CD4-positive, alpha-beta T cell treated with Interferon alpha-2 for 1 hour (primary cell): ENCODE results near the gene HOXD12.

Experiments used
- DNase-seq, 2 donors: peaks; one replicate each; pipeline ENCODE4 v3.0.0-alpha.2; 2020 to 2022

Gene HOXD12

DNA sequence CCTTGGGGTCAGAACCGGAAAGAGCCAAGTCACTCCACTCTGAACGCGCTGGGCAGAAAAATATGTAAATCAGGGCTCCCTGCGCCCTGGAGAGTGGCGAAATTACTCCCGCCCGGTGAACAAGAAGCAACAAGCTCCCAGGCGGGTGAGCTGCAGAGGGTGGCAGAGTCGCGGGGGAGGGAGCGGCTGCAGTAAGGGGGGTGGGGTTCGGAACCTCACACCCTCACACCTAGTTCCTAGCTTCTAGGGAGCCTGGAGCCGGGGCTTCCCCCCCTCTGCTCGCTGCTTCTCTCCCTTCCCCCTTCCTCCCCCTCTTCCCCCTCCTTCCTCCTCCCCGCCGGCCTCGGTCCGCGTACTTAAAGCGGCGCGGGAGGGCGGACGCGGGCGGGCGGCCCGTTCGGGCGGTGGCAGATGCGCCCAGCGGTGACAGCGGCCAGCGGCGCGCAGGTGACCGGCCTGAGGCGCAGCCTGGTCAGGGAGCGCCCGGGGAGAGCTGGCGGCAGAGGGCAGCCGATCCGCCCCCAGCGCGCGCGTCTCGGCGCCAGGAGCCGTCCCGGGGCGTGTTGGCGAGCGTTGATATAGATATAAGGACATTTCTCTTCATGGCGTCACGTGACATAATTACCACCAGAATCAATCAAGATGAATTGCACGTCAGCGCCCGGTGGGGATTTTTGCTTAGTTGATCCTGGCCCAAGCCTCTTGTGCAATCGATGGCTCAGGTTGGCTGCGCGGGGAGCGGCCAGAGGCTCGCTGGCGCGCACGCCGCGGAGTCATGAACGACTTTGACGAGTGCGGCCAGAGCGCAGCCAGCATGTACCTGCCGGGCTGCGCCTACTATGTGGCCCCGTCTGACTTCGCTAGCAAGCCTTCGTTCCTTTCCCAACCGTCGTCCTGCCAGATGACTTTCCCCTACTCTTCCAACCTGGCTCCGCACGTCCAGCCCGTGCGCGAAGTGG, 7.3 kb downstream of the HOXD12 start, which contains the start of gene HOXD11:
TSS of gene HOXD11 (plus strand) at position 700 of the 959 bp plus-strand sequence. CDS start at position 776, 76 bp downstream.
- no peak for DNase-seq

DNA sequence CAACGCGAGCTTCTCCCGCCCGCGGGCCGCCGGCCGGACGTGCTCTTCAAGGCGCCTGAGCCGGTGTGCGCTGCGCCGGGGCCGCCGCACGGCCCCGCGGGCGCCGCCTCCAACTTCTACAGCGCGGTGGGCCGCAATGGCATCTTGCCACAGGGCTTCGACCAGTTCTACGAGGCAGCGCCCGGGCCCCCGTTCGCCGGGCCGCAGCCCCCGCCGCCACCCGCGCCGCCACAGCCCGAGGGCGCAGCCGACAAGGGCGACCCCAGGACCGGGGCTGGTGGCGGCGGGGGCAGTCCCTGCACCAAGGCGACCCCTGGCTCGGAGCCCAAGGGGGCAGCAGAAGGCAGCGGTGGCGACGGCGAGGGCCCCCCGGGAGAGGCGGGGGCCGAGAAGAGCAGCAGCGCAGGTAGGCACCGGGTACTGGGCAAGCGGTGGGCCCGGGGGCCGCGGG, 8.2 kb downstream of the HOXD12 start:
- DNase-seq, result no peak

GRCh38 chr2:176109192-176109901, 9.8 kb downstream of the HOXD12 start:
- DNase-seq, result no peak

DNA sequence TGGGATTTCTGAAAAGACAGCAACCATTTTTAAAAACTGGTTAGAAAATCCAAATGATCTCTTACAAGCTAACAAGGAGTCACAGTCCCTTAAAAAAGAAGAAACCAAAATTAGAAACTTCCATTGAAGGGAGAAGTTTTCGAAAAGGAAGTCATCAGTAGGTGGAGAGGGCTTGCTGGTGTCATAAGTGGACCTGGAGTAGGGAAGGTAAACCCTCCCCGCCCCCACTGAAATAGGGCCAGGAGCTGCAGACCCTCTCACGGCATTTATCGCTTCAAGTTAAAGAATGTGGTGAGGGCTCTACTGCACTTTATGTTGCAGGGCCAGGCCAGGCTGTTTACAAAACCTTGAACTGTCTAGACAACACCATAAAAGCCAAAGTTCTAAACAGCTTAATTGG, 10.4 kb downstream of the HOXD12 start:
- DNase-seq, result no peak

DNA sequence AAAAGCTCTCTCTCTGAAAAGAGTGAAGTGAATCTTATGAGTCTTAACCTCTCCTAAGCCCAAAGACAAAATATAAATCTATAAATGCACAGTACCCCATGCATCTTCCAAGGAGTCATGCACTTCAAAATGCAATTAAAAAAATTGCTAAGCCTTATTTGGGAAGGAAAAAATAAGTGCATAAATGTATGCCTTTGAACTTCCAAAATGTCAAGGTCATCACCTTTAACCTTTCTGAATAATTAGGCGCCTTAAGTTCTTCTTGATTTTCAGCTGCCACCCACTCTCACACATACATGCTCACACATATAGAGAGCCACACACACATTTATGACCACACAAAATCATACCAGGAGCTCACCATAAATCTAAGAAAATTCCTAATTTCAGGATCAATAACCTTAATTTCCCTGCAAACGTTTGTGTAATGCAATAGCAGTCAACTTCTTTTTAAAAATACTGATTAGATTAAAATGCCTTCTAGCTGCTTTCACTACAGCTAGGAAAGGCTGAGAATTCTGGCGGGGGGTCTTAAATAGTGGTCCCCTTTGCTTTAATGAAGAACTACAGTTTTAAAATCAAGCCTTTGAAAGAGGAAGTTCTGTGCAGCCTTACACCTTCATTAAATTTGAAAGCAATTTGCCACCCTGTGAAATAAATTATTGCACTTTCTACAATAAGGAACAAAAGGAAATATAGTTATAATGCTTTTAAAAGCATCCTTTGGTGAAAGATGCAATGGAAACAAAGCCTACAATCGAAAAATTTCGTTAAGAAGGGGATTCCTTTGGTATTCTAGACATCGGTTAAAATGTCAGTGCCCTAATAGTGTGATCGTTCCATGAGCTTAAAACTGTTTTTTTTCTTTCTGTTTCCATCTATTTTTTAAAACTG, 11.1 kb downstream of the HOXD12 start:
- DNase-seq, result no peak

GRCh38 chr2:176111309-176111663, 11.7 kb downstream of the HOXD12 start:
- no peak for DNase-seq

GRCh38 chr2:176111846-176112374, 12.3 kb downstream of the HOXD12 start:
- no peak for DNase-seq

- DNase-seq, result no peak
Observed at GRCh38 chr2:176112375-176113302, 13.0 kb downstream of the HOXD12 start.

GRCh38 chr2:176114120-176114929, 14.7 kb downstream of the HOXD12 start:
- DNase-seq, result no peak

DNA sequence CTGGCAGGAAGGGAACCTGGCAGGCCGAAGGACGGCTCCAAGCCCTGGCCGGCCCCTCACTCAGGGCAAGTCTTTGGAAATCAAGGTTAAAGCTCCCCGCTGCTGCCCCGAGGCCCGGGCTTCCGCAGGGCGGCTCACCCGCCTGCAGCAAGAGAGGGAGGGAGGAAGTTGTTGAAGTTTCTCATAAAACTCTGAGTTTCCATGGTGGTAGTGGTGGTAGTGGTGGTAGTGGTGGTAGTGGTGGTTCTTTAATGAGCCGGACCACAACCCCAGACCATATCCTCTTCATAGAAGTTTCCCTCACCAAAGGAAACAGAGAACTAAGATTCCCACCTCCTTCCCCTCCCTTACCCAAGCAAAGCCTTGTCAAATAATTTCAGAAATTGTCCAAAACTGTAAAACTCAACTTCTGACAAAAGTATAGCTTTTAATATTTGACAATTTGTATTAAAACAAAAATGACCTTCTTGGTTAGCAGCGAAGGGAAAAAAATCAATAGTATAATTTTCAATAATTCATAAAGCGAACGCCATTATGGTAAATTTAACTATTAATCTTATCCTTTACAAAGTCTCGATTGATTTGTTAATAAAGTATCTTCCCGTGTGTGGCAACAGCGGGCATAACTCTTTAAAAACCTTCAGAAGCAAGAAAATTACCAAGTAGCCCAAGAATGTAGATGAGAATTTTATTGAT, 15.5 kb downstream of the HOXD12 start:
- DNase-seq, result no peak

GRCh38 chr2:176115883-176116813, 16.6 kb downstream of the HOXD12 start, which contains the start of gene HOXD10:
TSS of gene HOXD10 (plus strand) at chr2:176116778. CDS start at chr2:176116834, 56 bp downstream.
- DNase-seq, result no peak

DNA sequence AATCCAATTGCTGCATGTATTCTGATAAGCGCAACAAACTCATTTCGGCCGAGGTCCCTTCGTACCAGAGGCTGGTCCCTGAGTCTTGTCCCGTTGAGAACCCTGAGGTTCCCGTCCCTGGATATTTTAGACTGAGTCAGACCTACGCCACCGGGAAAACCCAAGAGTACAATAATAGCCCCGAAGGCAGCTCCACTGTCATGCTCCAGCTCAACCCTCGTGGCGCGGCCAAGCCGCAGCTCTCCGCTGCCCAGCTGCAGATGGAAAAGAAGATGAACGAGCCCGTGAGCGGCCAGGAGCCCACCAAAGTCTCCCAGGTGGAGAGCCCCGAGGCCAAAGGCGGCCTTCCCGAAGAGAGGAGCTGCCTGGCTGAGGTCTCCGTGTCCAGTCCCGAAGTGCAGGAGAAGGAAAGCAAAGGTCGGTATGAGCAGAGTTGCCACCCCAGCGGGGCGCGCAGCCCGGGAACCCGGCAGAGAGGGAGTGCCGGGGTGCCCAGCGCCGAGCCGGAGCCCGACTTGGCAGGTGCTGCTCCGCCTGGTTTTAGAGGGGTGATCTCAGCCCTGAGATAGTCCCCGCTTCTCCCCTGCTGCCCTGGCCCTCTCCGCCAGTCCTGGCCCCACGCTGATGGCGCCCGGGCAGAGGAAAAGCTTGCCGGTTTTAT, 17.7 kb downstream of the HOXD12 start:
- no peak for DNase-seq

- no peak for DNase-seq
Observed at GRCh38 chr2:176117823-176118371, 18.3 kb downstream of the HOXD12 start.

DNA sequence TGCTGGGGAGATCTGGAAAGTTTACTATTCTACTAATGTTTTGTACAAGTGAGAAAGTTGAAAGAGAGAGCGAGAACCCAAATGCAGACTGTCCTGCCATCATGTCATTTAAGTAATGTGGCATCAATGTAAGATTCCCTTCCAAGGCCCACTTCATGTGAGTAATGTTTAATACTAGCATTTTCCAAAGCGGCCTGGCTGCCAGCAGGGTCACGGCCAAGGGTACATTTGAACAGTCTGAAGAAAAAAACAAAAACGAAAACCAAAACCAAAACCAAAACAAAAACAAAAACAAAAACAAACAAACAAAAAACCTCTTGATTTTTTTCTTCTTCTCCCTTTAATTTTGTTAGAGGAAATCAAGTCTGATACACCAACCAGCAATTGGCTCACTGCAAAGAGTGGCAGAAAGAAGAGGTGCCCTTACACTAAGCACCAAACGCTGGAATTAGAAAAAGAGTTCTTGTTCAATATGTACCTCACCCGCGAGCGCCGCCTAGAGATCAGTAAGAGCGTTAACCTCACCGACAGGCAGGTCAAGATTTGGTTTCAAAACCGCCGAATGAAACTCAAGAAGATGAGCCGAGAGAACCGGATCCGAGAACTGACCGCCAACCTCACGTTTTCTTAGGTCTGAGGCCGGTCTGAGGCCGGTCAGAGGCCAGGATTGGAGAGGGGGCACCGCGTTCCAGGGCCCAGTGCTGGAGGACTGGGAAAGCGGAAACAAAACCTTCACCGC, 19.2 kb downstream of the HOXD12 start:
- DNase-seq, result no peak

DNA sequence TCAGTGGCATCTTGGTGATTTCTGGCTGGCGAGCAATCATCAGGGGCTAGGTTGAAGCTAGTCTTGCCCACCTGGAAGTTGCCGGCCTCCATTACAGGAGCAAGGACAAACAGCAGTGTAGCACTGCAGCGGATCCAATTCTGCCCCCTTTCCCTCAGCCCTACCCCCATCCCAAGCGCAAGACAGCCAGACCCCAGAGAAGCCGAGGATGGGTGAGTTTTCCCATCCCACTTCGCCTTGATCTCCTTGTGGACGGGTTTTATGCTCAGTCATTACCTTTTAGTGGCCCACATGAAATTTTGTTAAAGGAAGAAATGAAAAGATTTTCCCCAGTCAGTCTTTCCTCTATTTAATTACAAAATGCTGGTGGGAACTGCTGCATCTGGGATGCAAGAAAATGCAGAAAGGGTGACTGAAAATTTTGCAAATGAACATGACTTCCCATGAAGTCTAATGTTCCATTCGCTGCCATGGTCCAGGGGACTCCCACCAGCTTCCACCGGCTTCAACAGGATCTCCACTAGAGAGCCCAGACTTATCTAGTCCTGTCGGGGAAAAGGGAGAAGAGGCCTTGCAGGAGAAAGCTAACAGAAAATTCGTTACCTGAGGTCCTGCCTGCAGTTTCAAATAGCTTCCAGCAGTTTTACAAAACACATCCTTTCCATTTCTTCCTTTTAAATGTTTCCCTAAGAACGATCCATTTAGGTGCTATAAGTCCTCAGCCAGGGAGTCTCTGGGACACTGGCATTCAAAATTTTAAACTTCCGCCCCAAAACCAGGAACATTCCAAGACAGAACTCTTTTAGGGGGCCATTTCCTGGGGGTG, 21.0 kb downstream of the HOXD12 start:
- DNase-seq, result no peak
